C4-2B (cell line): ENCODE measurements around the gene TMEM59.

Experiments
- ZFX ChIP-seq: fragments of 450-650 bp; IDR thresholded peaks from 2 replicates; pipeline ENCODE4 v1.6.1; 2017
- TF ChIP-seq, protein P1 (sequence below): fragments of 450-650 bp; conservative IDR thresholded peaks from 2 replicates; pipeline ENCODE4 v1.5.1; 2017; ENCODE audit warnings: mild to moderate bottlenecking

DNA sequence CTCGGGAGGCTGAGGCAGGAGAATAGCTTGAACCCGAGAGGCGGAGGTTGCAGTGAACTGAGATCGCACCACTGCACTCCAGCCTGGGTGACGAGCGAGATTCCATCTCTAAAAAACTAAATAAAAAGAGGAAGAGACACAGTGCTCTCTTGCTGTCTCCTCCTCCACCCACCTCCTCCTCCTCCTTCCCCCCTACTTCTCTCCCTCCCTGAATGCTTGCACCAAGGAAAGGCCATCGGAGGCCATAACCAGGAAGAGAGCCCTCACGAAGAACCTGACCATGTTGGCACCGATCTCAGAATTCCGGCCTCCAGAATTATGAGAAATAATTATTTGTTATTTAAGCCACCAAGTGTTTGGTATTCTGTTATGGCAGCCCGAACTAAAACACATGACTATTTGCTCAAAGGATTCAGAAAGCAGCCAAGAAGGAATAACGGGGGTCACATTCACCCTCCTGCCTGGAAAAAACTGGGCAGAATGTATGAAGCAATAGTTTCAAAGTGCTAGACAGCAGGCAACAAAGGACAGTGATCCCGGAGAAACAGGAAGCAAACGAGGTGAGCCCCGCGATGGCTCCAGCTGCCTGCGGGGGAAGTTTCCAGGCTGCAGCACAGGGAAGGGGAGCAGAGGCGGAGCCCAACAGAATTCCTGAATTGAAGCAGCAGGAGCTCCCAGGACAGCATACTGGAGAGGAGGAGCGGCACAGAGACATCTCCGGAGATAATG lies 70.8 kb downstream of the TMEM59 start:
- TF ChIP-seq, protein P1, sequence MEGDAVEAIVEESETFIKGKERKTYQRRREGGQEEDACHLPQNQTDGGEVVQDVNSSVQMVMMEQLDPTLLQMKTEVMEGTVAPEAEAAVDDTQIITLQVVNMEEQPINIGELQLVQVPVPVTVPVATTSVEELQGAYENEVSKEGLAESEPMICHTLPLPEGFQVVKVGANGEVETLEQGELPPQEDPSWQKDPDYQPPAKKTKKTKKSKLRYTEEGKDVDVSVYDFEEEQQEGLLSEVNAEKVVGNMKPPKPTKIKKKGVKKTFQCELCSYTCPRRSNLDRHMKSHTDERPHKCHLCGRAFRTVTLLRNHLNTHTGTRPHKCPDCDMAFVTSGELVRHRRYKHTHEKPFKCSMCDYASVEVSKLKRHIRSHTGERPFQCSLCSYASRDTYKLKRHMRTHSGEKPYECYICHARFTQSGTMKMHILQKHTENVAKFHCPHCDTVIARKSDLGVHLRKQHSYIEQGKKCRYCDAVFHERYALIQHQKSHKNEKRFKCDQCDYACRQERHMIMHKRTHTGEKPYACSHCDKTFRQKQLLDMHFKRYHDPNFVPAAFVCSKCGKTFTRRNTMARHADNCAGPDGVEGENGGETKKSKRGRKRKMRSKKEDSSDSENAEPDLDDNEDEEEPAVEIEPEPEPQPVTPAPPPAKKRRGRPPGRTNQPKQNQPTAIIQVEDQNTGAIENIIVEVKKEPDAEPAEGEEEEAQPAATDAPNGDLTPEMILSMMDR, result no peak
- TF ChIP-seq ZFX, result no peak
